Esophagus squamous epithelium (tissue), 5 donors: ENCODE measurements around the gene CPNE4. TPM values are rescaled to one million over a fixed set of nuclear protein-coding genes. Genes with fewer than 3 reads are reported as not detected.
"Not testable (repeated sequence)": the region's sequence is repeated elsewhere in the genome, so short reads cannot be mapped to it uniquely, and the experiment has no call there.

ENCODE experiments used
- DNase-seq: peaks from one replicate; lab custom pipeline; 2025; lab: John Stamatoyannopoulos, UW
- H3K27ac ChIP-seq, 4 donors: fragments of 200-600 bp; sonication (generic); one replicate each; pipeline ENCODE4 v1.5.1; 2016 to 2019; ENCODE audit warnings: mild to moderate bottlenecking in 1 of 4
- H3K27me3 ChIP-seq, 4 donors: fragments of 200-600 bp; sonication (generic); 1 replicate in 3 of 4; 2 replicates in 1 of 4; pipeline versions ENCODE4 v1.5.1 to v1.6.0; 2017 to 2021; ENCODE audit warnings: antibody characterized with exemption in 1 of 4
- H3K36me3 ChIP-seq, 3 donors: fragments of 200-600 bp; sonication (generic); one replicate each; pipeline ENCODE4 v1.5.1; 2016 to 2019
- H3K4me1 ChIP-seq, 3 donors: fragments of 200-600 bp; sonication (generic); one replicate each; pipeline ENCODE4 v1.5.1; 2017 to 2019
- H3K4me3 ChIP-seq, 4 donors: fragments of 200-600 bp; sonication (generic); 1 replicate in 3 of 4; 2 replicates in 1 of 4; pipeline ENCODE4 v1.5.1; 2016 to 2019; ENCODE audit warnings: mild to moderate bottlenecking in 2 of 4, moderate library complexity in 1 of 4
- H3K9me3 ChIP-seq, 3 donors: fragments of 200-600 bp; sonication (generic); one replicate each; pipeline ENCODE4 v1.5.1; 2016 to 2019
- POLR2A ChIP-seq, 4 donors: fragments of 450-650 bp; IDR thresholded peaks; one replicate each; pipeline ENCODE4 v1.6.1; 2017; ENCODE audit warnings: antibody characterized with exemption in 4 of 4, mild to moderate bottlenecking in 4 of 4, moderate library complexity in 3 of 4
- WGBS, 2 donors: methylation state at CpG; one replicate each; pipeline ENCODE4 v1.1.5; 2018; 5-methylcytosine and 5-hydroxymethylcytosine counted together
- intact Hi-C: fragments of 100-400 bp; cut with DNase I; formaldehyde crosslinking; loops from one replicate; pipeline ENCODE4 v1.15.0; 2022
- total RNA-seq, 4 donors: library from RNA; depleted of rRNA; stranded (reverse); fragments of >200 nt; gene quantifications; one replicate each; pipeline ENCODE4 v1.1.0, GENCODE V29; 2016
- TF ChIP-seq, protein P1 (sequence below), 6 experiments: fragments of 450-650 bp in 4 of 6; fragments of 200-600 bp in 2 of 6; sonication (generic) in 2 of 6; IDR thresholded peaks; one replicate each; pipeline ENCODE4 v1.5.1; 2016 to 2019; ENCODE audit warnings: antibody characterized with exemption in 6 of 6, mild to moderate bottlenecking in 4 of 6, moderate library complexity in 4 of 6
- donor health status: DM: yes; HTN: yes; CAD: no.

CPNE4 gene
- total RNA-seq, 4 donors from 2014 or later = 0.19 TPM; not detected in 3

DNA sequence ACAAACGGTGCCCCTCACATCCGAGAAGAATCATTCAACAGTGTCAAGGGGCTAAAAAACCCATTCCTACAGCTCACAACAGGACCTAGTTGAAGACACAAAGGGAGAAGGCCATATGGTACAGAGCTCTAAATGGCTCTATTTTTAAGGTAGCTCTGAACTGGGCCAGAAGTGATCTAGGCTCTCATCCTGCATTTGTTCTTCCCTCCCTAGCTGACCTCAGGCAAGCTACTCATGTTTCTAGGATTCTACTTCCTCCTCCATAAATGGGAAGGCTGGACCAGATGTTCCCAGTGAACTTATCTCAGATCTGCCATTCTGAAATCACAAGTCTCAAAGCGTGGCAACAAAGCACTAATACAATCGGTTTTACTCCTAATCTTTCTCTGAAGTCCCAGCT, 62.3 kb downstream of the CPNE4 start:
- no peak for DNase-seq
- Histone ChIP-seq H3K27ac (no peak overlapping the region), H3K4me3 (no peak overlapping the region), H3K4me1 (no peaks in the 10 kb centered on the region), H3K36me3 (no peaks in the 10 kb centered on the region), H3K27me3 (no peaks in the 10 kb centered on the region), H3K9me3 (no peaks in the 10 kb centered on the region)
- intact Hi-C loops = no loop called here
- TF ChIP-seq, protein P1, sequence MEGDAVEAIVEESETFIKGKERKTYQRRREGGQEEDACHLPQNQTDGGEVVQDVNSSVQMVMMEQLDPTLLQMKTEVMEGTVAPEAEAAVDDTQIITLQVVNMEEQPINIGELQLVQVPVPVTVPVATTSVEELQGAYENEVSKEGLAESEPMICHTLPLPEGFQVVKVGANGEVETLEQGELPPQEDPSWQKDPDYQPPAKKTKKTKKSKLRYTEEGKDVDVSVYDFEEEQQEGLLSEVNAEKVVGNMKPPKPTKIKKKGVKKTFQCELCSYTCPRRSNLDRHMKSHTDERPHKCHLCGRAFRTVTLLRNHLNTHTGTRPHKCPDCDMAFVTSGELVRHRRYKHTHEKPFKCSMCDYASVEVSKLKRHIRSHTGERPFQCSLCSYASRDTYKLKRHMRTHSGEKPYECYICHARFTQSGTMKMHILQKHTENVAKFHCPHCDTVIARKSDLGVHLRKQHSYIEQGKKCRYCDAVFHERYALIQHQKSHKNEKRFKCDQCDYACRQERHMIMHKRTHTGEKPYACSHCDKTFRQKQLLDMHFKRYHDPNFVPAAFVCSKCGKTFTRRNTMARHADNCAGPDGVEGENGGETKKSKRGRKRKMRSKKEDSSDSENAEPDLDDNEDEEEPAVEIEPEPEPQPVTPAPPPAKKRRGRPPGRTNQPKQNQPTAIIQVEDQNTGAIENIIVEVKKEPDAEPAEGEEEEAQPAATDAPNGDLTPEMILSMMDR (IDR thresholded peaks at IDR 0.05) = no peak
- no peak for TF ChIP-seq POLR2A (IDR thresholded peaks at IDR 0.05)
- 45 to 52% methylated on average over 4 of the region's 4 CpGs for WGBS, 2 donors

DNA sequence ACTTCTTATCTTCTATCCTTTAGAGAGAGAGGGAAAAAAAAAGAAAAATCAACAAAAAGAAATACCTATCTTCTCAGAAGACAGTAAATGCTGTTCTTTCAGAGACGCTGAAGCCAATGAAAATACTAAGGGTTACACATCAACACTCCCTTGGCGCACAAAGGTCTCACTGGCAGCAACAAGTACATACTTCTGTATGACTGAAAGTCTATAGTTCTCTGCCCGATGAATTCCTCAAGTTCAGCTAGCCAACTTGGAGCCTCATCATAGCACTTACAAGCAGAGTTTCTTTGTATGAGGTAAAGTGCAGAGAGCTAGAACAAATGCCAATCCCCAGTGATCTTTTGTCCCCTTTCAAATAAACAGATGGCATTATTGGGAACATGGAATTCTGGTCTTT, 62.7 kb downstream of the CPNE4 start:
- intact Hi-C loops = no loop called here
- WGBS, 2 donors = 67 to 70% methylated on average over 3 of the region's 3 CpGs
- H3K27ac ChIP-seq = no peak overlapping the region
- no peaks in the 10 kb centered on the region for H3K36me3 ChIP-seq
- no peaks in the 10 kb centered on the region for H3K4me1 ChIP-seq
- TF ChIP-seq POLR2A (IDR thresholded peaks at IDR 0.05) = no peak
- TF ChIP-seq, protein P1 (IDR thresholded peaks at IDR 0.05) = no peak
- H3K27me3 ChIP-seq = no peaks in the 10 kb centered on the region
- no peak overlapping the region for H3K4me3 ChIP-seq
- DNase-seq = no peak
- H3K9me3 ChIP-seq = no peaks in the 10 kb centered on the region

DNA sequence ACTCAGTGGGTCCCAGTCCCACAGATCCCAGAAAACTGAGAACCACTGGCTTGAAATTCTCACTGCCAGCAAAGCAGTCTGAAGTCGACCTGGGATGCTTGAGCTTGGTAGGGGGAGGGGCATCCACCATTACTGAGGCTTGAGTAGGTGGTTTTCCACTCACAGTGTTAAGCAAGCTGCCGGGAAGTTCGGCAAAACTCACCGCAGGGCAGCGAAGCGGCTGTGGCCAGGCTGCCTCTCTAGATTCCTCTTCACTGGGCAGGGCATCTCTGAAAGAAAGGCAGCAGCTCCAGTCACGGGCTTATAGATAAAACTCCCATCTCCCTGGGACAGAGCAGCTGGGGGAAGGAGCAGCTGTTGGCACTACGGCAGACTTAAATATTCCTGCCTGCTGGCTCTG, 71.4 kb downstream of the CPNE4 start:
- WGBS, 2 donors = 63% methylated on average over 8 of the region's 8 CpGs; no CpG with 5 or more reads in 1 of the 2 donors
- H3K36me3 ChIP-seq, H3K4me3 ChIP-seq, intact Hi-C loops, H3K27me3 ChIP-seq, H3K27ac ChIP-seq, H3K9me3 ChIP-seq, H3K4me1 ChIP-seq, DNase-seq: not testable (repeated sequence)

DNA sequence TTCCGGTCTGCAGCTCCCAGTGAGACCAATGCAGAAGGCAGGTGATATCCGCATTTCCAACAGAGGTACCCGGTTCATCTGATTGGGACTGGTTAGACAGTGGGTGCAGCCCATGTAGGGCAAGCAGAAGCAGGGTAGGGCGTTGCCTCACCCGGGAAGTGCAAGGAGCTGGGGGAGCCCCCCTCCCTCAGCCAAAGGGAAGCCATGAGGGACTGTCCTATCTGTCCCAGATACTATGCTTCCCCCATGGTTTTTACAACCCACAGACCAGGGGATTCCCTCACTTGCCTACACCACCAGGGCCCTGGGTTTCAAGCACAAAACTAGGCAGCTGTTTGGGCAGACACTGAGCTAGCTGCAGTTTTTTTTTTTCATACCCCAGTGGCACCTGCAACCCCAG, 71.8 kb downstream of the CPNE4 start:
- Histone ChIP-seq H3K27me3 (no peaks in the 10 kb centered on the region), H3K4me1 (no peaks in the 10 kb centered on the region), H3K4me3 (no peak overlapping the region), H3K9me3 (no peaks in the 10 kb centered on the region), H3K36me3 (no peaks in the 10 kb centered on the region), H3K27ac (no peak overlapping the region)
- 78 to 81% methylated on average over 3 to 5 of the region's 5 CpGs for WGBS, 2 donors
- intact Hi-C loops = no loop called here
- TF ChIP-seq POLR2A (IDR thresholded peaks at IDR 0.05) = no peak
- TF ChIP-seq, protein P1 (IDR thresholded peaks at IDR 0.05) = no peak
- no peak for DNase-seq

DNA sequence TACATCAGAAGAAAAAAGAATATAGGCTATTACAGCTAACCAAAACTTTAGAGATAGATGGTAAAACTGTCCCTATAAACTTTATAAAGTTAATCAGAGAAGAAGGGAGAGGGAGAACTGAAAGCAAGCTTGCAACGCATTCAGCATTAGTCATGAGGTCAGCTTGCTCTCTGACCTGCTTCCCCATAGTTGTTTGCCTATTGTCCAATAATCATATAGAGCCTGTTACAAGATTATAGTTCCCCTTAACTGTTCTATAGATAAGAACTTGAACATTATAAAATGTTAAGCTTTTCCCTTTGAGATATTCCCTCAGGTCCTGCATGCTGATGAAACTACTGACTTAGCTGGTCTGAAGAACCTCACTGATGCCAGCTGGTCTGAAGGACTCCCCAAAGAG, 74.5 kb downstream of the CPNE4 start:
- Histone ChIP-seq H3K27ac (no peak overlapping the region), H3K27me3 (no peaks in the 10 kb centered on the region), H3K36me3 (no peaks in the 10 kb centered on the region), H3K9me3 (no peaks in the 10 kb centered on the region), H3K4me3 (no peak overlapping the region), H3K4me1 (no peaks in the 10 kb centered on the region)
- 0 to 20% methylated on average over 1 of the region's 1 CpG for WGBS, 2 donors
- no peak for DNase-seq
- TF ChIP-seq, protein P1 (IDR thresholded peaks at IDR 0.05) = no peak
- TF ChIP-seq POLR2A (IDR thresholded peaks at IDR 0.05) = no peak
- intact Hi-C loops = no loop called here

DNA sequence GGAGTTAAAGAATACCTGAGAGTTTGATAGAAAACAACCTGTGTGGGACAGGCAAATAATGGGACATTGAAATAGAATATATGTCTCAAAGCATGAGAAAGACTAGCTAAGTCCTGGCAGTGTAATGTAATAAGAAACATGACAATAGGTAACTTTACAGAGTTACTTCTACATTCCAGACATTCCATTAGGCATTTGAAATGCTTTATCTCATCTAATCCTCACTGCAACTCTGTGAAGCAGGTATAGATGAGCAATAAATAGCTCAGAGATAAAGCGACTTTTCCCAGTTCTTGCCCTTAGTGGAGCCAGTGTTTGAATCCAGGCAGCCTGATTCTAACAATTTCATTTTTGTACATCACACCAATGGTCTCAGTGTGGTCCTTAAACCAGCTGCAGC, 76.8 kb downstream of the CPNE4 start:
- no peak for DNase-seq
- H3K9me3 ChIP-seq = no peaks in the 10 kb centered on the region
- no peak overlapping the region for H3K4me3 ChIP-seq
- no peaks in the 10 kb centered on the region for H3K4me1 ChIP-seq
- no peaks in the 10 kb centered on the region for H3K27me3 ChIP-seq
- TF ChIP-seq, protein P1 (IDR thresholded peaks at IDR 0.05) = no peak
- no peak for TF ChIP-seq POLR2A (IDR thresholded peaks at IDR 0.05)
- no peak overlapping the region for H3K27ac ChIP-seq
- WGBS, 2 donors = 40 to 47% methylated on average over 1 of the region's 1 CpG
- no peaks in the 10 kb centered on the region for H3K36me3 ChIP-seq
- intact Hi-C loops = no loop called here
